Colon (tissue), 2 donors: ENCODE data around the gene SLC6A7.

Experiments
- FAIRE-seq: peaks from 2 replicates; lab custom pipeline; 2012; peaks lifted over from hg19 to GRCh38; lab: Jason Lieb, UNC
- donor health status: control.
- donor health status: control.

SLC6A7 gene

DNA sequence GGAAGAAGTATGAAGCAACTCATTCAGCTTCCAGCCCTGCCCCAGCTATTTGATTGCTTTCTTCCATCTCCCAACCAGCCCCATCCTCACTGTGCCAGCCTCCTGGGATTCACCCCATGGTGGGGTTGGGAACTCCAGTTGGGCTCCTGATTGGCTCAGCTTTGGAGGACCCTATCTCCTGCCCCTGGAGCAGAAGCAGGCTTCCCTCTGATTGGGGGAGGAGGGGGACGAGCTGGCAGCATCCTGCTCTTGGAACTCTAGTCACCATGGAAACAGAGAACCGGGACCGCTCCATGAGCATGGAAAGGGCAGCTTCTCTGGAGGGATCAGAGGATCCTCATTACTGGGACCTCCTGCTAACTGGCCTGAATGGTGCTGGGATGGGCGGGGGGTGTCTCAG lies 2.6 kb downstream of the SLC6A7 start:
- no peak for FAIRE-seq

DNA sequence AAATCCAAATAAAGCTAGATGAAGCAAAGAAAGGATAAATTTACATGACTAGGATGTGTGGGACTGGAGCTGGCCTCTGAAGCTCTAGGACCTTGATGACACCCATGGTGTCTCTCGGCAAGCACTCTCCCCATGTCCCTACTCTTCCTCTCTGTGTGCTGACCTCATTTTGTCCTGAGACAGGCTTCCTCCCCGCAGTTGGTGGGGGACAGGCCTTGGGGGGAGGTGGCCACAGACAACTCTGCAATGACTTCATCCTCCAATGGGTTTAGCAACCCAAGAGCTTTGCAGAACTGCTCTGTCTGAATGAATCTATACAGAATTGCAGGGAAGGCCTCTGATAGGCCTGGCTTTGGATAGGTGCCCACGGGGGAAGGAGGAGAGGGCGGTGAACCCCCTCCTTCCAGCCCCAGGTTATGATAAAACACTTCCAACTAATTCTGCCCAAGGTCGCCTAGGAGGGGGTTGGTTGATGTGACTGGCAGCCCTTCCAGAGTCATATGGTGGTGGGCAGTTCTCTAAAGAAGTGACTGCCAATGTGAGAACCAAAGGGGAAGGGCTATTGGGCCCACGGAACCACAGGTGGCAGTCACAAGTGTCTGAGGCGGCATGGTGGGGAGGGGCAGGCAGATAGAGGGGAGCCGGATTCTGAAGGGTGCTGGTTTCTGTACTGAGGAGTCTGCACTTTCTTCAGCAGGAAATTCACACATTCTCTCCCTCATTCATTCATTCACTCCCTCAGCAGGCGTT lies 6.0 kb downstream of the SLC6A7 start:
- FAIRE-seq = no peak

DNA sequence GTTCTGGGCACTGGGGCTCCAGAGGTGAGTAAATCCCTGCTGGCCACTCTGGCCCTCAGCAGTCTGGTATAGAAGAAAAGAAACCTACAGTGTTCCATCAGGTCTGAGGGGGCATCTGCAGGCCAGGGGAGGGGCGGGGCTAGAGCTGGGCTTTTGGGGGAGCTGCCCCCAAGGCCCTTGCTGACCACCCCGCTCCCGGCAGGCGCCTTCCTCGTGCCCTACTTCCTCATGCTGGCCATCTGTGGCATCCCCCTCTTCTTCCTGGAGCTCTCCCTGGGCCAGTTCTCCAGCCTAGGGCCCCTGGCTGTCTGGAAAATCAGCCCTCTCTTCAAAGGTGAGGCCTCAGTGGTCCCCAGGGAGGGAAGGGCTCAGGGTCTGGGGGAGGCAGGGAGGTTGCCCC lies 6.7 kb downstream of the SLC6A7 start:
- no peak for FAIRE-seq

DNA sequence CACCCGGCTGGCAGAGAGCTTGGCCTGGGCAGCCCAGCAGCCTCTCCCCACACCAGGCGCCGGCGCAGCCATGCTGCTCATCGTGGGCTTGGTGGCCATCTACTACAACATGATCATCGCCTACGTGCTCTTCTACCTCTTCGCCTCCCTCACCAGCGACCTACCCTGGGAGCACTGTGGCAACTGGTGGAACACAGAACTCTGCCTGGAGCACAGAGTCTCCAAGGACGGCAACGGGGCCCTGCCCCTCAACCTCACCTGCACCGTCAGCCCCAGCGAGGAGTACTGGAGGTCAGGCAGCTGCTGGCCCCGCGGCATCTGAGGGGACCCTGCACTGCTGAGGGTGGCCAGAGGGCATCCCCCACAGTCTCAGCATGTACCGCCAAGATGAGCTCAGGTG lies 7.1 kb downstream of the SLC6A7 start:
- no peak for FAIRE-seq

DNA sequence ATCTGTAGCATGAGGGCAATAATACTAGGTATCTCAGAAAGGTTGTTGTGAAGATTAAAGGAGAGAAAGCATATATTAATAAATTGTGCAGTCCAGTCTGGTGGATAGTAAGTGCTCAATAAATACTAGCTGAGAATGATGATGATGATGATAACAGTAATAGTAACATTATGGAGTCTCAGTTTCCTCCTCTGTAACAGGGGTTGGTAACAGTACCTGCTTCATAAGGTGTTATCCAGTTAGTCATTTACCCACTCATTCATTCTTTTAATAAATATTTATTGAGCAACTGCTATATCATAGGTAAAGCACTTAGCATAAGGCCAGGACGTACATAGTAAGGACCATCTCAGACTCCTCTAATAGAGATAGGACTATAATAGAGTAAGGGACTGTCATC lies 7.6 kb downstream of the SLC6A7 start:
- FAIRE-seq = no peak

DNA sequence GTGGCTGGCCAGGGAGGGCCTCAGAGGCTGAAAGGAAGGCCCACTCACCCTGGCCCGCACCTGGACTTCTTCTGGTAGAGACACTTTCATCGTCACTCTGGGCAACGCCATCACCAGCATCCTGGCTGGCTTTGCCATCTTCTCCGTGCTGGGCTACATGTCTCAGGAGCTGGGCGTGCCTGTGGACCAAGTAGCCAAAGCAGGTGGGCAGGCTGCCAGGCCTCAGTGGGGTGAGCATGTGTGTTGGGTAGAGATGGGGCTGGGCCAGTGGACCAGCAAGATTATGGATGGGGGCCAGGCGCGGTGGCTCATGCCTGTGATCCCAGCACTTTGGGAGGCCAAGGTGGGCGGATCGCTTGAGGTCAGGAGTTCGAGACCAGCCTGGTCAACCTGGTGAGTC lies 12.6 kb downstream of the SLC6A7 start:
- FAIRE-seq = no peak

DNA sequence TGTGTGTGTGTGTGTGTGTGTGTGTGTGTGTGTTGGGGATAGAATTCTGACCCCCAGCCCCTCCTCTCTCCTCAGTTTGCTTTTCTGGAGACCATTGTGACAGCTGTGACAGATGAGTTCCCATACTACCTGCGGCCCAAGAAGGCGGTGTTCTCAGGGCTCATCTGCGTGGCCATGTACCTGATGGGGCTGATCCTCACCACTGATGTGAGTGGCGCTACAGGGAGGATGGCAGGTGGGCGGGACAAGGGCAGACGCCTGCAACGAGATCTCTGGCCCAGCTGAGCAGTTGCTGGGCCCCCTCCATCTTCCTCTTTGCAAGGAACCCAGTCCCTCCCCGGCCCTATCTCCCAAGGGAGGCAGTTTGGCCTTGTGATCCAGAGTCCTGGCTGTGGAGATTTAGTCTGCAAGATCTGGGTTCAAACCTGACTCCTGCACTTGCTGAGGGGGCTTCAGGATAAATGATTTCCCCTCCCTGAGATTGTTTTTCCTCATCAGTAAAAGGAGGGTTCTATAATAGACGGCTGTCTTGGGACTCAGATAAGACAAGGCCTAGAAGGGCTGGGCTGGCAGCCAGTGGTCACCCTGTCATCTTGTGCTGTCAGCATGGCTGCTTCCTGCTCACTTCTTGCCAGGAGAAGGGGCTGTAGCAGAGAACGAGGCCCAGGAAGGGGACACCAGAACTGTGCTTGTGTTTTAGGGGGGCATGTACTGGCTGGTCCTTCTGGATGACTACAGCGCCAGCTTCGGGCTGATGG lies 14.1 kb downstream of the SLC6A7 start:
- FAIRE-seq = no peak

DNA sequence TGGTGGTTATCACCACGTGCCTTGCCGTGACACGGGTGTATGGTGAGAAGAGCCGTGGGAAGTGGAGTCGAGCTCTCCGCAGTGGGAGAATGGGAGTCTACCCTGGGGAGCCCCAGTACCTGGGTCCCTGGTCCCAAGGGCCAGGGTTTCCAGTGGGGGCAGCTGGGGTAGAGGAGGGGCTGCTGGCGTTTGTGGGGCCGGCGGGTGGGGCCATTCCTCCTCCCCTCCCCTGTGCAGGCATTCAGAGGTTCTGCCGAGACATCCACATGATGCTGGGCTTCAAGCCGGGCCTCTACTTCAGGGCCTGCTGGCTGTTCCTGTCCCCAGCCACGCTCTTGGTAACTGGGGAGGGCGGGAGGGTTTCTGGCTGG lies 14.7 kb downstream of the SLC6A7 start:
- FAIRE-seq = no peak

DNA sequence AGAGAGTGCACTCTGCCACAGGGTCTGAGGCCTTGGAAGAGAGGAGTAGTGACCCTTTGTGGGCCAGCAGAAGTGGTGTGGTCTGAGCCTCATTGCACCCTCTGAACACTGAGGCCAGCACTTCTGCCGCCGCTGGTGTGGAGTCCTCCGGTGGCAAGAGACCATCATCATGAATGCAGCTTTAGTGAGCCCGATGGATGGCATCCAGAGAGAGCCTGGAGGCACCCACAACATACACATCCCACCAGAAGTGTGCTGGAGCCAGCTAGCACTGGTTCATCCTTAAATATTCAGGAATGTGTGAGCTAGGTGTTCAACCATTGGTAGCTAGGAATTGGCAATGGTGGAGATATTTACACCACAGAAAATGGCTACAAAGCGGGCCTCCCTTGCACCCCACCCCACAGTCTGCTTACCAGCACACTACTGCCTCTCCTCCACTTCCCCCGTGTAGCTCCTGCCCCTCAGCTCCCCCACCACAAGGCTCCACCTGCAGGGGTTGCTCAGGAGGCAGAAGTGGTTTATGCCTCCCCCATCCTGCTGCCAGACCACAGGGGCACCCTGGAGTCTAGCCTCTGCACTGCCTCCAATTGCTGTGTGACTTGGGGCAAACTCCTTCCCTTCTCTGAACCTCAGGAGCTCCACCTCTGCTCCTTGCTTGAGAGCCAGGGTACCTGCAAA lies 16.4 kb downstream of the SLC6A7 start:
- no peak for FAIRE-seq

DNA sequence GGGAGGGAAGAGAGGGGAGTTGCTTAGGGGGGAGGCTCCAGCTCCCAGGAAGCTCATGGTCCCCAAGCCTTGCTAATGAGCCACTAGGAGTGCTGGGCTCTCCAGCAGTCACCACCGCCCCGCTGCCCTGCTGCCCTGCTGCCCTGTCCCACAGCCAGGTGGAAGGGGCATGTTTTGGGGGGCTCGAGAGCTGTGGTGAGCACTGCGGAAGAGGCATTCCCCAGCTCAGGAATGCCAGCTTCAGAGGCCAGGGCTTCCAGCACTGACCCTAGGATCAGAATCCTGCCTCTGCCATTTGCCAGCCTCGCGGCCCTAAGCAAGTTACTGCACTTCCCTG lies 16.9 kb downstream of the SLC6A7 start:
- FAIRE-seq = no peak

DNA sequence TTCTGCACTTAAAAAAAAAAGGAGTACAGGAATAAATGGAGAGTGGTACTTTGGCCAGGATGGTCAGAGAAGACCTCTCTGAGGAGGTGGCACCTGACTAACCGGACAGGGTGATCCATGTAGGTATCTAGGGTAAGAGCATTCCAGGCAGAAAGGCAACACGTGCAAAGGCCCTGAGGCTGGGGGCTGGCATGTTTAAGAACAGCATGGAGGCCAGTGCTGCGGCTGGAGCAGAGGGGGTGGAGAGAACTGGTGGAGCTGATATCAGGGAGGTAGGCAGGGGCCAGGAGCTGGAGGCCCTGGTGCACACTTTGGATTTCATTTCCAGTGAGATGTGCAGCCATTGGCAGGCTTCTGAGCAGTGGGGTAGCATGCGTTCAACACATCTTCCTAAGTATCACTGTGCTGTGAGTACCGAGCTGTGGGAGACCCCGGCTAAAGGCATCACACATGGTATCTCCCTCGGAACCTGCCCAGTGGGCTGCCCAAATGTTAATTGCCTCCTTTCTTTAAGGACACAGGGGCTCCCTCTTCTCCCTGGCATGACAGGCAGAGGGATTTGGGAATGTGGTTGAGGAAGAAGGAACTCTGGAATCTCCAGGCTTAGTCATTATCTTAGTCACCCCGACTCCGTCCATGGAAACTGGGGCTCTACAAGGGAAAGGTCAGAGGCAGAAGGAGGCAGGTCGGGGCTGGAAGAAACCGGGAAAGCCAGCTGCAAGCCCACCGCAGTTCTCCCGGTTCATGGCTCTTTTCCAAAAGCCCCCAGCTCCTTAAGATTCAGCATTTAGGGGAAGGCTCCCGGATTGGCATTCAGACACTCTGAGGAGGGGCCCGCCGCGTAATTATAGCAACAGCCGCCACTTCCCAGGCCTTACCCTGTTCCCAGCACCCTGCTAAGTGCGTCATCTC lies 18.6 kb downstream of the SLC6A7 start:
- no peak for FAIRE-seq

DNA sequence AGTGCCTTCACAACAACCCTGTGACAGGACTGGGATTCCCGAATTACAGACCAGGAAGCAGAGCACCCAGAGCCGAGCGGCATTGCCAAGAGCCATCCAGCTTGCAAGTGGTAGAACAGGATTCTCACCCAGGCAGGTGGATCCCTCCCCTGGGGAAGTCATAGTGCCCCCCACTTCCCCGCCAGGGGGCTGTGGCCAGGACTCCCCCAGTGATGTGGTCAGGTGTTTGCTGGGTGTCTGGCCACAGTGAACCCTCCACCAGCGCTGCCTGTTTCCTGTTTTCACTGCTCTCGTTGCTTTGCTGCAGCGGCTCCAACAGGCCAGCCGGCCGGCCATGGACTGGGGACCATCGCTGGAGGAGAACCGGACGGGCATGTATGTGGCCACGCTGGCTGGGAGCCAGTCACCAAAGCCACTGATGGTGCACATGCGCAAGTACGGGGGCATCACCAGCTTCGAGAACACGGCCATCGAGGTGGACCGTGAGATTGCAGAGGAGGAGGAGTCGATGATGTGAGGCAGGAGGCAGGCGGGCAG lies 19.3 kb downstream of the SLC6A7 start:
- no peak for FAIRE-seq

DNA sequence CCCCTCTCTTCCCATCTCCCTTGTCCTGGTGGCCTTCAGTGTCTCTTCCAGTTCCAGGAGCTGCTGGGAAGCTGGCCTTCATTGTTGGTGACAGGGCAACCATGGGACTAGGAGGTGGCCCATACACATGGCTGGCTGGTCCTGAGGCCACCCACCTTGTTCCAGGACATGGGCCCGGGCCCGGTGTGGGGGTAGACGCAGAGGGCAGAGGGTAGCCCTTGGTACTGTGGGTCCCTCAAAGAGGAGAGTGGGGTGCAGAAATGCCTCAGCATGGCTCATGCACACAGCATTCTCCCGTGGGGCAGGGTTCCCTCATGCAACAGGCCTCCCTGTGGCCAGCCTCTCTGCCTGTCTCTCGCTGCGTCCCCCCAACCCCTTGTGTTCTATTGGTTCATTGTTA lies 20.8 kb downstream of the SLC6A7 start:
- FAIRE-seq = no peak

DNA sequence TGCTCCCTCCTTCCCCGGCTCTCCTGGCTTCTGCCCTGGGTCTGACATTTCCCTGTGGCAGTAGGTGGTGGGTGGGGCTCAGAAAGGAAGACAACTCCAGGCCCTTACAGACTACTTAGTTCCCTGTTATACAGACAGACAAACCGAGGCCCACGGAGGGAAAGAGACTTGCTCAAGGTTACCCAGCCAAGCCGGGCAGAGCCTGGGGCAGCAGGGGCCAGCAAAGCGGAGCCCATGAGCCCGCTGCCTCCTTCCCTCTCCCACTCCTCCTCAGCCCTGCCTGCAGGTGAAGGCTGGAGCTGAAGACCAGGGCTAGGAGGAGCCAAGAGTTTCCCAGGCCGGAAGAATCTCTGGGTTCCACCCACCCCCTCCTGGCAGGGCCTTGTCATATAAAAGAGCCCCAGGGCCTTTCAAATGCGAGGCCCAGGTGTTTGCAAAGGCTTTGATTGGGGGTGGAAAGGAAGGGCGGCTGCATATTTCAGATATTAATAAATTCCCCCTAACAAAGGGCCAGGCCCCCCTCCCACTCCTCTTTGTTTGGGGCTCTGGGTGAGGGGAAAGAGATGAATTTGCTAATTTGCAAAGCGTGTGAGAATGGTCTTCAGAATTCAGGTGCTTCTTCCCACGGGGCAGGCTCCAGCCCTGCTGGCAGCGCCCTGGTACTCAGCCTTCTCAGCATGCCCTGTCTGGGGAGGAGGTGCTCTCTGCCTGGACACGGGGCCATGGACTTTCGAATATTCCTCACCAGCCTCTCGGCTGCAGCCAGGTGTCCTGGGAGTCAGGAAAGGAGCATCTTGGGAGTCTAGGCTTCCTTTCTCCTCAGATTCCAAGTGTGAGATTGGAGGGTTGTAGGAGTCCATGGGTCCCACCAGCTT lies 21.5 kb downstream of the SLC6A7 start:
- FAIRE-seq = no peak

DNA sequence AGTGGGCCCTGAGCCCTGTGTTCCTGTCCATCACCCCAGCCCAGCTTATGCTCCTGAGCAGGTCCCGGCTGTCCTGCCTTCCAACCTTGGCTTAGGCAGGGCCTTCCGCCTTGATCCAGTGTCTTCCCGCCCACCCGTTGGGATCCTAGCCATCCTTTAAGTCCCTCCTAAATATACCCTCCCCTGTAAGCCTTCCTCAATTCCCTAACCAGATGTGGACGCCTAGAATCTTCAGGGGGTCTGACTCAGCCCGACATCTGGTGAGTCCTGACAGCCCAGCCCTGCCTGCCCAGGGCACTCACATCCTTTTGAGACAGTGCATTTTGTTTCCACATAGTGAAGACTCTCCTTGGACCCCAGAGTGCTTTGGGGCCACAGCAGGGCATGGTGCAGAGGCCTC lies 23.7 kb downstream of the SLC6A7 start:
- FAIRE-seq = no peak

DNA sequence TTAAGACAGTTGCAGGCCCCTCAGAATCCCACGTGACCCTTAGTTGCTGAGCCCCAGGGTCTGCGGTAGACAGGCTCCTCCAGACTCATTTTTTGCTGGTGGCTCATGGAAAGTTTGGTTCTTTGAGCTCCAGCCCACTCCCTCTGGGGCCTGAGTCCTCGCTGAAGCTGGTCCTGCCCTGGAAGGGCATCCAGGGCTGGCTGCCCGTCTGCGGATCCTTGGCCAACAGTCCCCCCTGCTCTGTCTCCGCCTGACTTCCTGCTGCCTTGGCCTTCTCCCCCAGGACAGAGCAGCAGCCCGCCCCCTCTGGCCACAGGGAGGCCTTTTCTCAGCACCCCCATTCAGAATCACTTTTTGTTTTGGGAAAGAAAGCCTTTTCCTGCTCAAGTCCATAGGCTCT lies 24.4 kb downstream of the SLC6A7 start:
- FAIRE-seq = no peak

DNA sequence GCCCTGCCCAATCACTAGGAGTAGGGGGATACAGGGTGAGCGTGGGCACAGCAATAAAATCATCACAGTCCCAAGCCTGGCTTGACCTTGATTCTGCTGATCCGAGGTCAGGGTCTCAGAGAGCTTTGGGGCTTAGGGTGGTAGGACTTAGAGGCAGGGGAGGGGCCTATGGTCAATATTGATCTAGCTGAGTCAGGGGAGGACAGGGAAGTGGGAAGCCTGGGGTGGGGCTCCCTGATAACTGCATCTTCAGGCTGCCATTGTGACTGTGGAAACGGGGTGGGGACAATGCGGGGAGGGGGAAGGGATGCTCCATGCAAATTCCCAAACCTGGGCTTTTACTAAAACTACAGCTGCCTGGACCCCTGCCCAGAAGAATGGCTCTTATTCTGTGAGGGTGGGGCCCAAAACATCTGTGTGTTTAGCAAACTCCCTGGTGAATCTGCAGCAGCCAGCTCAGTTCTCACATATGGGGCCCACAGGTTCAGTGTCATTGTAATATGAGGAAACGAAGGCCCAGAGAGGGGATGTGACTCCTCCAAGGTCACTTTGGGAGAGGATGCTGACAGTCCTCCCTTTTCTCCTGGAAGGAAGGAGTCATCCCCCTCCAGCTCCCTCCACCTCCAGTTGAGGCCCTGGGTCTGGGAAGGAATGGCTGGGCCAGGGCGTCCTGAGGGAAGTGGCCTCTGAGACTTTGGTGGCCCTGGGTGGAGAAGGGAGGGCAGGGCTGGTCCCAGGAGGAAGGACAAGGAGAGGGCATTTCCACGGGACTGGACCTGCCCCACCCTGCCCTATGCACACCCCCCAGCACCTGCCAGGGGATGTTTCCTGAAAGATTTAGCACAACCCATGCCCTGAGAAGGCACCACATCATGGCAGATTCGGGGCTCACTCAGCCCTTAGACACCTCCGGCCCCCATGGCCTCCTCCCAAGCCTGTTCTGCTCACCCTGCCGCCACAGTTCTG lies 26.4 kb downstream of the SLC6A7 start:
- FAIRE-seq = no peak

DNA sequence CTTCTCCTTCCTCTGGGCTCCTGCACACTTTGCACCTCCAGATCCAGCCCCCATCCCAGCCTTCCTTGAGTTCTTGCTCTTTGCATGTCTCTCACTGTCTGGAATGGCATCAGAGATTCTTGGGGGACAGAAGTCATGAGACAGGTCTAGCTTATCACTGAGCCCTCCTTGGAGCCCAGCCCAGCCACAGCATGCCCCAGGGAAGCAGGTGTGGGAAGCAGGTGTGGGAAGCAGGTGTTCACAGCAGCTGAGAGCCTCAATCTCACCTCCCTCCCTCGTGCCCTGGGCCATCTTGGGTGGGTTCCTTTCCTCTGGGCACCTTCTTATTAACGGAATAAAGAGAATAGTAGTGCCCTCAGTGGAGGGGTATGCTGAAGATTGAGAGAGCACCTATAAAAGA lies 27.2 kb downstream of the SLC6A7 start:
- FAIRE-seq = no peak

DNA sequence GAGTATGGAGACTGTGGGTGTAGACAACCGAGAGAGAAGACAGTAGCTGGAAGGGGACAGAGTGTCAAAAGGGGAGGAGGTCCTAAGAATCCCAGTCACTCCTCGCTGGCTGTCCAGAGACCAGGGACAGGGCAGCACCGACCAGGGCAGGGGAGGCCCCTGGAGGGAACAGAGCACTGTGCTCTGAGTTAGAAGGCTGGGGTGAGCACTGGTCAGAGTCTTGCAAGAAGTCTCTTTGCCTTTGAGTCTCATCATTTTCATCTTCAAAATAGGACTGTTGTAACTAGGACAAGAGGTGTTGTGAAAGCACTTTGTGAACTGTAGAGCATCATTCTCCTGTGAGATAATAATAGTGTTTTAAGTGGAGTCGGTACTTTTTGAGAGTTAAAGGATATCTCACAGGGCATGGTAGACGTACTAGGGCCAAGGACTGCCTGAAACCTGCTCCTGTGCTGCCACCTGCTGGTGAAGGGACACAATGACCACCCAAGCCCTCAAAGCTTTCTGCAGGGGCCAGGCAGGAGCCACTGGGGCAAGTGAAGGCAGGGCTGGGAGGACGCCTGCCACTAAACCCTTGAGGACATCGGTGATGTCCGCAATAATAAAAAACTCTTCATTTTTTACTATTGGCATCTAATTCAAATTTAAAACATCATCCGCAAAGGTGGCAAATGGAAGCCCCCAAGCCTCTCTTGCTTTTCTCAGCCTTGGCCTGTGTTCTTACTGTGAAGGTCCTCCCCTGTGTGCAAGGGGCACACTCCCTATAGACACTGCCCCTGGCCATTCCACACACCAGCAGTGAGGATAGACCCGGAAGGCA lies 28.2 kb downstream of the SLC6A7 start:
- no peak for FAIRE-seq
